GM19238 (cell line): Measurements from ENCODE around the gene PNKD.

Experiments
- DNase-seq: peaks from one replicate; pipeline ENCODE4 v3.0.0; 2011; ENCODE audit warnings: low spot score; ENCODE audit not compliant: insufficient read length

The PNKD gene

GRCh38 chr2:218370410-218371063 is 100.2 kb downstream of the PNKD start:
- no peak for DNase-seq

GRCh38 chr2:218371983-218372350 is 101.6 kb downstream of the PNKD start:
- no peak for DNase-seq

GRCh38 chr2:218374795-218375194 is 104.5 kb downstream of the PNKD start:
- no peak for DNase-seq

- no peak for DNase-seq
Observed at GRCh38 chr2:218375212-218375611, 104.9 kb downstream of the PNKD start.

GRCh38 chr2:218378053-218378452 is 107.7 kb downstream of the PNKD start:
- DNase-seq, result no peak

- no peak for DNase-seq
Observed at GRCh38 chr2:218381916-218382366, 111.6 kb downstream of the PNKD start, which contains the start of gene SLC11A1. TSS of gene SLC11A1 (plus strand) at chr2:218382273. CDS start at chr2:218382369, 96 bp downstream.

- no peak for DNase-seq
Observed at GRCh38 chr2:218382785-218383184, 112.5 kb downstream of the PNKD start.

- no peak for DNase-seq
Observed at GRCh38 chr2:218383892-218384519, 113.7 kb downstream of the PNKD start.

- DNase-seq, result no peak
Observed at GRCh38 chr2:218384975-218385374, 114.7 kb downstream of the PNKD start.

GRCh38 chr2:218386505-218387368 is 116.4 kb downstream of the PNKD start:
- no peak for DNase-seq

- no peak for DNase-seq
Observed at GRCh38 chr2:218387369-218388194, 117.3 kb downstream of the PNKD start.

GRCh38 chr2:218389333-218390150 is 119.2 kb downstream of the PNKD start:
- no peak for DNase-seq

GRCh38 chr2:218391202-218391601 is 120.9 kb downstream of the PNKD start:
- DNase-seq, result no peak

GRCh38 chr2:218392459-218392858 is 122.1 kb downstream of the PNKD start:
- no peak for DNase-seq

GRCh38 chr2:218392891-218393462 is 122.7 kb downstream of the PNKD start:
- no peak for DNase-seq

GRCh38 chr2:218393750-218394290 is 123.5 kb downstream of the PNKD start:
- DNase-seq, result no peak

- no peak for DNase-seq
Observed at GRCh38 chr2:218394298-218395089, 124.2 kb downstream of the PNKD start.

- no peak for DNase-seq
Observed at GRCh38 chr2:218395090-218395444, 124.7 kb downstream of the PNKD start.

GRCh38 chr2:218395456-218395825 is 125.1 kb downstream of the PNKD start:
- no peak for DNase-seq
